Measurements from ENCODE around the gene HTR7.

Gene HTR7

DNA sequence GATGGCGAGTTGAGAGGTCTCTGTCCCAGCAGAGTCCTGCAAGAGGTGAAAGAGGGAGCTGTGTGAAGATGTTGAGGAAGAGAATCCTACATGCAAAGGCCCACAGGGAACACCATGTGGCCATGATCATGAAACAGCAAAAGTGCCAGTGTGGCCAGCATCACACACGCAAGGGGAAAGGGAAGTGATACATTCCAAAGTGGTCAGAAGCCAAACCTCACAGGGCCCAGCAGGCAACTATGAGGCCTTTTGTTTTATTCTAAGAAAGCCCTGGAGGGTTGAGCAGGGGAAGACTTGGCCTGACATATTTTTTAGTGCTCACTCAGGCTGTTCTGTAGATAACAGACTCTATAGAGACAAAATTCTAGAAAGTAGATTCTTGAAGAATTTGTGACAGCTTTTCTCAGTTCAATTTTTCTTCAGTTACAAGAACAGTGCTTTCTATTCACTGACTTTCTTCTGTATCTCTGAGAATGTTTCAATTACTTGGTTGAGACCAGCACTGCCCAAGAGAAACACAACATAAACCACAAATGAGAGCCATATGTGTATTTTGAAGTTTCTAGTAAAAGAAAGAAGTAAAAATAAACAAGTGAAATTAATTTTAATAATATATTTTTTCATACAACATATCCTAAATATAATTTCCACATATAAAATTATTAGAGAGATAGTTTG, 82.3 kb downstream of the HTR7 start:
- H3K36me3 ChIP-seq (ENCODE audit: insufficient read depth, low read length) = no peaks in the 10 kb centered on the region
- H3K9me3 ChIP-seq (ENCODE audit: low read length) = no peaks in the 10 kb centered on the region
- no peak overlapping the region for H2AFZ ChIP-seq (ENCODE audit: low read length)
- no peak overlapping the region for H3K27ac ChIP-seq (ENCODE audit: low read depth, low read length, poor library complexity, severe bottlenecking)
- H3K79me2 ChIP-seq (ENCODE audit: insufficient read depth, low read length) = no peaks in the 10 kb centered on the region
- H3F3A ChIP-seq (ENCODE audit: insufficient read depth, low read length) = no peaks in the 10 kb centered on the region
- no peak overlapping the region for H3K9ac ChIP-seq (ENCODE audit: low read length)
- H3K4me3 ChIP-seq (ENCODE audit: low read depth, low read length, poor library complexity, severe bottlenecking) = no peak overlapping the region
- H3K4me1 ChIP-seq (ENCODE audit: insufficient read depth, low read length, severe bottlenecking) = no peaks in the 10 kb centered on the region
- no peak overlapping the region for H3K4me2 ChIP-seq (ENCODE audit: low read length)
- H3K27me3 ChIP-seq (ENCODE audit: insufficient read depth, low read length) = no peaks in the 10 kb centered on the region
- no peaks in the 10 kb centered on the region for H4K20me1 ChIP-seq (ENCODE audit: insufficient read depth, low read length)
- TF ChIP-seq, protein P1, sequence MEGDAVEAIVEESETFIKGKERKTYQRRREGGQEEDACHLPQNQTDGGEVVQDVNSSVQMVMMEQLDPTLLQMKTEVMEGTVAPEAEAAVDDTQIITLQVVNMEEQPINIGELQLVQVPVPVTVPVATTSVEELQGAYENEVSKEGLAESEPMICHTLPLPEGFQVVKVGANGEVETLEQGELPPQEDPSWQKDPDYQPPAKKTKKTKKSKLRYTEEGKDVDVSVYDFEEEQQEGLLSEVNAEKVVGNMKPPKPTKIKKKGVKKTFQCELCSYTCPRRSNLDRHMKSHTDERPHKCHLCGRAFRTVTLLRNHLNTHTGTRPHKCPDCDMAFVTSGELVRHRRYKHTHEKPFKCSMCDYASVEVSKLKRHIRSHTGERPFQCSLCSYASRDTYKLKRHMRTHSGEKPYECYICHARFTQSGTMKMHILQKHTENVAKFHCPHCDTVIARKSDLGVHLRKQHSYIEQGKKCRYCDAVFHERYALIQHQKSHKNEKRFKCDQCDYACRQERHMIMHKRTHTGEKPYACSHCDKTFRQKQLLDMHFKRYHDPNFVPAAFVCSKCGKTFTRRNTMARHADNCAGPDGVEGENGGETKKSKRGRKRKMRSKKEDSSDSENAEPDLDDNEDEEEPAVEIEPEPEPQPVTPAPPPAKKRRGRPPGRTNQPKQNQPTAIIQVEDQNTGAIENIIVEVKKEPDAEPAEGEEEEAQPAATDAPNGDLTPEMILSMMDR (IDR thresholded peaks at IDR 0.05; ENCODE audit: low read length) = no peak
- no peak for TF ChIP-seq EZH2 (IDR thresholded peaks at IDR 0.05; ENCODE audit: borderline replicate concordance, low read length)
- no peaks in the 10 kb centered on the region for H3K9me2 ChIP-seq (ENCODE audit: low read depth, low read length)

DNA sequence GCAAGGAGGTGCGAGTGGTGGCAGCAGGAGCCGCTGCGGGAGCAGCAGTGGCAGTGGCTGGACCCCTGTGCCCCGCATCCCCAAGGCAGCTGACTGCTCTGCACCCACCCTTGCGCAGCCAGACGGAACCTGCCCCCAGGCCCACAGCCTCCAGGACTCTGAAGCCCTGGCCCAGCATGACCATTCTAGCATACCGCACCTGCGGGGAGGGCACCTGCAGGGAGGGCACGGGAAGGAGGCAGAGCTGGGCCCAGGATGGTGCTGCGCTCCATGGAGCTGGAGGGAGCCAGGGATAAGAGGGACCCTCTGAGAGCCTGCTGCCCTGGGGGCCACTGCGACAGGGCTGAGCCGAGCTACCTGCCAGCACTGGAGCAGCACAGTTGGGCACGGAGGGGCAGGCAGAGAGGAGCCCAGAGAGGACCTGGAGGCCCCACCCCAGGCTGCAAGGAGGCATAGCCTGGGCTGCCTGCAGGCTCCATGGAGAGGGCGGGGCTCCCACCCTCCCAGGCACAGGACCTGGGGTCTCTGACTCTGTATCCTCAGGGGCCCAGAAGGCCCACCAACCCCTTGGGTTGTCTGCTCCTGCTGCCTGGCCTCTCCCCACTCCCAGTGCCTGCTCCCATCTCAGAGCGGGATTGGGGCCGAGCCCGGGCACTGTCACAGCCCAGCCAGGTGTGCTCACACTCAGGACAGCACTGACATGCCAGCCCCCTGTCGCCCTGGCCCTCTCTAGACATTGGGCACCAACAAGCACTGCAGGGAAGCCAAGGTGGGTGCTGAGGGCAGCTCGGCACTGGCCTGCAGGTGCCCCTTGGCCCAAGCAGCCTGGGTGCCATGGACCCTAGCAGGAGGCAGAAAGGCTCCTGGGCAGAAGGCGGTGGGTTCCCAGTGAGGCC, 87.6 kb downstream of the HTR7 start:
- no peaks in the 10 kb centered on the region for H3K27me3 ChIP-seq (ENCODE audit: insufficient read depth, low read length)
- no peaks in the 10 kb centered on the region for H3K4me1 ChIP-seq (ENCODE audit: insufficient read depth, low read length, severe bottlenecking)
- H3F3A ChIP-seq (ENCODE audit: insufficient read depth, low read length) = no peaks in the 10 kb centered on the region
- H3K79me2 ChIP-seq (ENCODE audit: insufficient read depth, low read length) = no peaks in the 10 kb centered on the region
- H3K36me3 ChIP-seq (ENCODE audit: insufficient read depth, low read length) = no peaks in the 10 kb centered on the region
- TF ChIP-seq, protein P1 (IDR thresholded peaks at IDR 0.05; ENCODE audit: low read length) = no peak
- no peak for TF ChIP-seq EZH2 (IDR thresholded peaks at IDR 0.05; ENCODE audit: borderline replicate concordance, low read length)
- no peak overlapping the region for H3K9ac ChIP-seq (ENCODE audit: low read length)
- H4K20me1 ChIP-seq (ENCODE audit: insufficient read depth, low read length) = no peaks in the 10 kb centered on the region
- H3K9me2 ChIP-seq (ENCODE audit: low read depth, low read length) = no peaks in the 10 kb centered on the region
- H3K4me2 ChIP-seq (ENCODE audit: low read length) = no peak overlapping the region
- no peak overlapping the region for H2AFZ ChIP-seq (ENCODE audit: low read length)
- H3K9me3 ChIP-seq (ENCODE audit: low read length) = no peaks in the 10 kb centered on the region
- H3K4me3 ChIP-seq (ENCODE audit: low read depth, low read length, poor library complexity, severe bottlenecking) = no peak overlapping the region
- no peak overlapping the region for H3K27ac ChIP-seq (ENCODE audit: low read depth, low read length, poor library complexity, severe bottlenecking)

DNA sequence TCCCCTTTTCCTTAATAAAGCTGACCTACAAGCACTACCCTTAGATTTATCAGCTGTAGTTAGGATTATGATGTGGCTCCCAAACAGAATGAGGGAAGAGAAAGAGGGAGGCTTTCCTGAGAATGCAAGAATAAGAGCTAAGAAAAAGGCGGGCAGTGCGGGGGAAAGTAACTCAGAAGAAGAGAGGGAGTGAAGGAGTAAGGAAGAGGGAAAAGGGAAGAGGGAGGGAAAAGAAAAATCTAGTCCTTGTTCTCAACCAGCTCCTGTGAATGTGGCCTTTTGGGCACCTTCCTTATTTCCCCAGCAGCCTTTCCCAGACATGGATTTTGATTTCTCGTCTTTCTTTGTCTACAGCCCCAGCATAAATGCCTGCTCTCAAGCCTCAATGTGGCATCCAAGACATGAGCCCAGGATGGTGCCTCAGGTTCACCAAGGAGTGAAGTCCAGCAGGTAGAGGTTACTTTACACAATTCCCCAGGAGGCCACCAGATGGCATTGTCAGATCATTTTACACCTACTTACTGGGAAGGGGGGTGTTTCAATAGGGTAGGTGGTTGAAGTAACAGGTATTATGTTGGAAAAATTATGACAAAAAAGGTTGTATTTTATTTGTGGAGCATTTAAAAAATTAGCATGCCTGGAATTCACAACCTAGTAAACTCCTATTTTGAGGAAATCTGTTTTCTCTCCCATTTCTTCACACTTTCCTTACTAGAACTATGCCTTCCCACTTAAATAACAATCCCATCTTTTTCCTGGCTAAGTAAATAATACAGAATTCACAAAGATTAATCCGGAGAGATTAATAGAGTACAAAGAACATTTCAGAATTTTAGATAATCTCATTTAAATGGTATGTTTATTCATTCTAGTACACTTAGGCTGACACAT, 106.5 kb downstream of the HTR7 start:
- Histone ChIP-seq H3K4me2 (ENCODE audit: low read length) (no peak overlapping the region), H3K36me3 (ENCODE audit: insufficient read depth, low read length) (no peaks in the 10 kb centered on the region), H3K4me3 (ENCODE audit: low read depth, low read length, poor library complexity, severe bottlenecking) (no peak overlapping the region), H3K4me1 (ENCODE audit: insufficient read depth, low read length, severe bottlenecking) (no peaks in the 10 kb centered on the region), H3F3A (ENCODE audit: insufficient read depth, low read length) (no peaks in the 10 kb centered on the region), H4K20me1 (ENCODE audit: insufficient read depth, low read length) (no peaks in the 10 kb centered on the region), H3K27me3 (ENCODE audit: insufficient read depth, low read length) (no peaks in the 10 kb centered on the region), H3K9me3 (ENCODE audit: low read length) (no peaks in the 10 kb centered on the region), H3K9ac (ENCODE audit: low read length) (no peak overlapping the region), H3K9me2 (ENCODE audit: low read depth, low read length) (no peaks in the 10 kb centered on the region), H2AFZ (ENCODE audit: low read length) (no peak overlapping the region), H3K27ac (ENCODE audit: low read depth, low read length, poor library complexity, severe bottlenecking) (no peak overlapping the region), H3K79me2 (ENCODE audit: insufficient read depth, low read length) (no peaks in the 10 kb centered on the region)
- TF ChIP-seq EZH2 (IDR thresholded peaks at IDR 0.05; ENCODE audit: borderline replicate concordance, low read length) = no peak
- TF ChIP-seq, protein P1 (IDR thresholded peaks at IDR 0.05; ENCODE audit: low read length) = peak; percentile 58

All from OCI-LY1 (cell line).